Measurements from ENCODE around the gene LAGE3. TPM values are rescaled to one million over a fixed set of nuclear protein-coding genes. Genes with fewer than 3 reads are reported as not detected.

LAGE3 gene
- total and polyA plus RNA-seq, 2 of the 8 experiments (the other 6 are each of a cell fraction or from before 2014, with no cell fraction given) = 44.5 to 102 TPM

- FAIRE-seq (no peak), DNase-seq (ENCODE audit: low read depth in 1 of 2, low spot score in 2 of 2) (no peak)
- 87% methylated on average over 15 of the region's 28 CpGs; no CpG with 5 or more reads in 1 of the 2 experiments for WGBS, 2 experiments (ENCODE audit: extremely low coverage in 1 of 2, insufficient coverage in 1 of 2, insufficient read length in 1 of 2, insufficient replicate concordance in 2 of 2, low coverage in 1 of 2, low lambda C conversion rate in 2 of 2, missing lambda C conversion rate in 1 of 2)
- H3K27me3 ChIP-seq (replicated peaks in 1 of 4; ENCODE audit: control insufficient read depth in 3 of 4, extremely low read depth in 1 of 4, insufficient read depth in 3 of 4, low read length in 3 of 4) = no peaks in the 10 kb centered on the region
- H3K4me1 ChIP-seq (replicated peaks in 1 of 4; ENCODE audit: control insufficient read depth in 3 of 4, insufficient read depth in 4 of 4, low read length in 3 of 4) = peaks cover 0 to 6% (median 4%) of the 10 kb centered on the region in 4 experiments; a peak in 6 of 7 replicates
- ChIA-PET POLR2A (ENCODE audit: partially characterized antibody) (interaction anchor here (0.8 to 1.2 kb wide), 6 partner anchors 10 to 89 kb away, joined by 3 to 5 read pairs (median 3); partner anchors contain the start of genes RPL10 and SLC10A3), CTCF (ENCODE audit: partially characterized antibody) (interaction anchor here (0.5 to 0.9 kb wide), 2 partner anchors 42 to 44 kb away, joined by 3 to 4 read pairs; no protein-coding TSS in a partner anchor)
- H2AFZ ChIP-seq (ENCODE audit: low read length) = no peak overlapping the region
- H3K18ac ChIP-seq (ENCODE audit: extremely low read depth, low read length) = no peak overlapping the region
- TF ChIP-seq NANOG (IDR thresholded peaks at IDR 0.05; ENCODE audit: insufficient read depth, low read depth, low read length, poor library complexity, severe bottlenecking) (no peak), MAFK (IDR thresholded peaks at IDR 0.05; ENCODE audit: low read depth, low read length) (no peak), TAF1 (IDR thresholded peaks at IDR 0.05; ENCODE audit: low read depth, low read length) (no peak), RFX5 (IDR thresholded peaks at IDR 0.05; ENCODE audit: borderline replicate concordance, low read depth, low read length) (no peak)
- peak overlapping the region; percentile 56 to 86 (median 66) for H3K4me3 ChIP-seq (ENCODE audit: extremely low read depth in 1 of 4, insufficient read depth in 2 of 4, low read depth in 3 of 4, low read length in 4 of 4)
- peak overlapping the region; percentile 68 to 89 for H3K4me2 ChIP-seq (ENCODE audit: insufficient read depth in 1 of 2, low read depth in 2 of 2, low read length in 2 of 2)
- H2AK5ac ChIP-seq (ENCODE audit: low read depth, low read length) = no peak overlapping the region
- no peak overlapping the region for H3K4ac ChIP-seq (replicated peaks; ENCODE audit: insufficient read length, low read depth, low read length)
- H3K23ac ChIP-seq (ENCODE audit: insufficient read length) = no peak overlapping the region
- no peak overlapping the region for H2BK20ac ChIP-seq (ENCODE audit: low read length)
- no peak overlapping the region for H2BK5ac ChIP-seq (ENCODE audit: low read depth, low read length)
- H2BK120ac ChIP-seq (replicated peaks; ENCODE audit: low read depth, low read length) = no peak overlapping the region
- H4K91ac ChIP-seq (replicated peaks; ENCODE audit: insufficient read length, low read length) = no peak overlapping the region
- no peak overlapping the region for H4K5ac ChIP-seq (ENCODE audit: insufficient read length, low read depth, low read length)
- H3K27ac ChIP-seq (ENCODE audit: low read depth, low read length) = no peak overlapping the region
- H3K9ac ChIP-seq (replicated peaks in 1 of 4; ENCODE audit: extremely low read depth in 1 of 4, low read depth in 3 of 4, low read length in 3 of 4) = peak overlapping the region in 3 of 4 experiments; percentile 28 to 51 (median 29); a peak in 4 of 7 replicates
- peaks cover 0 to 17% of the 10 kb centered on the region in 2 experiments; a peak in 2 of 4 replicates for H3K79me2 ChIP-seq (ENCODE audit: control insufficient read depth in 1 of 2, insufficient read depth in 2 of 2, low read length in 2 of 2)
- H3K9me3 ChIP-seq (ENCODE audit: insufficient read depth in 2 of 2, low read depth in 1 of 2, low read length in 1 of 2) = no peaks in the 10 kb centered on the region
- no peak overlapping the region for H3K14ac ChIP-seq (ENCODE audit: insufficient read length)
- H2BK12ac ChIP-seq (ENCODE audit: low read depth, low read length) = no peak overlapping the region
- H4K20me1 ChIP-seq (replicated peaks in 1 of 2; ENCODE audit: control insufficient read depth in 1 of 2, insufficient read depth in 2 of 2, low read length in 2 of 2) = peaks cover 0 to 11% of the 10 kb centered on the region in 2 experiments
- peaks cover 2% of the 10 kb centered on the region; the same call in 1 of the 2 replicates for H3K23me2 ChIP-seq (ENCODE audit: low read depth, low read length)
- no peaks in the 10 kb centered on the region for H3K79me1 ChIP-seq (ENCODE audit: low read depth, low read length)
- H4K8ac ChIP-seq (ENCODE audit: extremely low read depth, insufficient read depth, low read length) = no peak overlapping the region
- no peak overlapping the region for H2BK15ac ChIP-seq (ENCODE audit: low read length)
- H3K36me3 ChIP-seq (ENCODE audit: control insufficient read depth in 2 of 4, insufficient read depth in 4 of 4, low read length in 3 of 4) = peaks cover 0 to 29% (median 14%) of the 10 kb centered on the region in 4 experiments; a peak in 6 of 8 replicates
- H3K56ac ChIP-seq (replicated peaks; ENCODE audit: insufficient read length, low read depth, low read length) = no peak overlapping the region
Measured at GRCh38 chrX:154437971-154438893, 40.8 kb downstream of the LAGE3 start.
